Neuronal stem cell (in vitro differentiated cells): ENCODE results near the gene ACO2.
A peak's percentile ranks its signal among the peaks of the same experiment; 100 is the strongest.

Source experiments
- DNase-seq: peaks from one replicate; pipeline ENCODE4 v3.0.0-alpha.2; 2013; ENCODE audit warnings: low spot score
- H2AFZ ChIP-seq: one replicate; pipeline ENCODE4 v1.6.1; 2013; ENCODE audit warnings: mild to moderate bottlenecking, low read length, inconsistent platforms
- H2AK5ac ChIP-seq: 2 replicates; pipeline ENCODE4 v1.6.1; 2013; ENCODE audit warnings: low read depth, mild to moderate bottlenecking, inconsistent platforms, low read length, moderate library complexity, mixed read lengths
- H2BK120ac ChIP-seq: 2 replicates; pipeline ENCODE4 v1.6.1; 2013; ENCODE audit warnings: low read depth, mild to moderate bottlenecking, inconsistent platforms, low read length, moderate library complexity, mixed read lengths
- H2BK12ac ChIP-seq: one replicate; pipeline ENCODE4 v1.6.1; 2013; ENCODE audit warnings: low read length, inconsistent platforms
- H2BK15ac ChIP-seq: 2 replicates; pipeline ENCODE4 v1.6.1; 2013; ENCODE audit warnings: mild to moderate bottlenecking, low read length, inconsistent platforms, mixed read lengths
- H2BK5ac ChIP-seq: one replicate; pipeline ENCODE4 v1.6.1; 2013; ENCODE audit warnings: inconsistent platforms, mild to moderate bottlenecking, low read length, moderate library complexity
- H3K14ac ChIP-seq: one replicate; pipeline ENCODE4 v1.6.1; 2013; ENCODE audit warnings: low read length, inconsistent platforms
- H3K18ac ChIP-seq: 2 replicates; pipeline ENCODE4 v1.6.1; 2013; ENCODE audit warnings: low read length, inconsistent platforms
- H3K23ac ChIP-seq: 2 replicates; pipeline ENCODE4 v1.6.1; 2013; ENCODE audit warnings: low read depth, mild to moderate bottlenecking, mixed read lengths, low read length, inconsistent platforms; ENCODE audit not compliant: poor library complexity
- H3K27ac ChIP-seq: replicated peaks from 3 replicates; pipeline ENCODE4 v1.5.1; 2013; ENCODE audit warnings: low read length, inconsistent platforms
- H3K27me3 ChIP-seq, 3 experiments: 2 replicates each; pipeline ENCODE4 v1.6.1; 2013; ENCODE audit warnings: low read length in 3 of 3, mild to moderate bottlenecking in 2 of 3, inconsistent platforms in 1 of 3, low read depth in 1 of 3, mixed read lengths in 1 of 3, moderate library complexity in 1 of 3; ENCODE audit not compliant: control insufficient read depth in 3 of 3, insufficient read depth in 3 of 3
- H3K36me3 ChIP-seq, 2 donors: replicated peaks in 1 of 2; 2 replicates each; pipeline ENCODE4 v1.6.1; 2013; ENCODE audit warnings: low read length in 2 of 2; ENCODE audit not compliant: control insufficient read depth in 2 of 2, insufficient read depth in 2 of 2
- H3K4ac ChIP-seq: 2 replicates; pipeline ENCODE4 v1.6.1; 2013; ENCODE audit warnings: inconsistent platforms, mild to moderate bottlenecking, low read length, moderate library complexity
- H3K4me1 ChIP-seq, 2 donors: 1 replicate in 1 of 2; 2 replicates in 1 of 2; pipeline ENCODE4 v1.6.1; 2013; ENCODE audit warnings: low read length in 2 of 2, low read depth in 1 of 2; ENCODE audit not compliant: control insufficient read depth in 2 of 2, insufficient read depth in 1 of 2
- H3K4me2 ChIP-seq: one replicate; pipeline ENCODE4 v1.6.1; 2013; ENCODE audit warnings: mild to moderate bottlenecking, low read length, inconsistent platforms; ENCODE audit not compliant: insufficient read depth, poor library complexity, severe bottlenecking
- H3K4me3 ChIP-seq, 2 donors: 2 replicates each; pipeline ENCODE4 v1.5.1; 2013; ENCODE audit warnings: low read length in 2 of 2, mild to moderate bottlenecking in 2 of 2, inconsistent platforms in 1 of 2, moderate library complexity in 1 of 2
- H3K79me1 ChIP-seq: one replicate; pipeline ENCODE4 v1.6.1; 2013; ENCODE audit warnings: low read depth, mild to moderate bottlenecking, inconsistent platforms, low read length, moderate library complexity
- H3K9ac ChIP-seq: one replicate; pipeline ENCODE4 v1.6.1; 2013; ENCODE audit warnings: mild to moderate bottlenecking, low read depth, low read length, inconsistent platforms; ENCODE audit not compliant: poor library complexity
- H3K9me3 ChIP-seq, 2 donors: replicated peaks in 1 of 2; 2 replicates each; pipeline versions ENCODE3 to v1.6.1; 2013; ENCODE audit warnings: low read length in 2 of 2, mild to moderate bottlenecking in 2 of 2, inconsistent platforms in 1 of 2, low read depth in 1 of 2, mixed read lengths in 1 of 2, moderate library complexity in 1 of 2; ENCODE audit not compliant: control insufficient read depth in 2 of 2, insufficient read depth in 1 of 2
- H4K8ac ChIP-seq: one replicate; pipeline ENCODE4 v1.6.1; 2013; ENCODE audit warnings: low read depth, mild to moderate bottlenecking, inconsistent platforms, low read length, moderate library complexity
- H4K91ac ChIP-seq: one replicate; pipeline ENCODE4 v1.6.1; 2013; ENCODE audit warnings: low read length, low read depth, mild to moderate bottlenecking, inconsistent platforms; ENCODE audit not compliant: poor library complexity
- WGBS, 2 donors: extraction: QIAGEN DNeasy Blood & Tissue Kit; methylation state at CpG; one replicate each; pipeline ENCODE4 v1.1.7; 2013; ENCODE audit warnings: missing lambda C conversion rate in 2 of 2, mixed read lengths in 1 of 2; ENCODE audit not compliant: insufficient read length in 2 of 2, insufficient replicate concordance in 1 of 2; ENCODE audit errors: extremely low coverage in 2 of 2; 5-methylcytosine and 5-hydroxymethylcytosine counted together

ACO2 gene

GRCh38 chr22:41526830-41527799, 58.2 kb downstream of the ACO2 start:
- Histone ChIP-seq H4K8ac (no peak overlapping the region), H3K14ac (no peak overlapping the region), H2BK15ac (no peak overlapping the region), H3K4ac (no peak overlapping the region), H3K36me3 (peaks cover 61 to 96% of the 10 kb centered on the region in 2 donors), H2AFZ (no peak overlapping the region), H2BK12ac (no peak overlapping the region), H3K79me1 (peaks cover 17% of the 10 kb centered on the region), H3K23ac (peak overlapping the region; percentile 89), H2BK5ac (peak overlapping the region; percentile 5), H3K4me1 (no peaks in the 10 kb centered on the region), H3K18ac (no peak overlapping the region), H3K4me2 (no peak overlapping the region), H3K27ac (no peak overlapping the region), H3K9ac (peak overlapping the region; percentile 53), H2AK5ac (no peak overlapping the region), H3K9me3 (peaks cover 0 to 1% of the 10 kb centered on the region in 2 donors), H4K91ac (no peak overlapping the region), H3K4me3 (no peak overlapping the region), H3K27me3 (no peaks in the 10 kb centered on the region), H2BK120ac (no peak overlapping the region)
- DNase-seq = no peak
- no CpG with 5 or more reads among the region's 32 CpGs for WGBS, 2 donors

GRCh38 chr22:41528132-41528766, 59.3 kb downstream of the ACO2 start:
- Histone ChIP-seq H3K9me3 (peaks cover 0 to 1% of the 10 kb centered on the region in 2 donors), H2BK120ac (no peak overlapping the region), H2AK5ac (no peak overlapping the region), H3K9ac (no peak overlapping the region), H2AFZ (no peak overlapping the region), H2BK15ac (no peak overlapping the region), H3K18ac (no peak overlapping the region), H3K36me3 (peaks cover 67 to 97% of the 10 kb centered on the region in 2 donors), H3K4me3 (no peak overlapping the region), H4K91ac (no peak overlapping the region), H3K4me1 (no peaks in the 10 kb centered on the region), H3K27ac (no peak overlapping the region), H3K79me1 (peaks cover 21% of the 10 kb centered on the region), H3K4me2 (no peak overlapping the region), H4K8ac (no peak overlapping the region), H3K23ac (no peak overlapping the region), H3K14ac (no peak overlapping the region), H2BK12ac (no peak overlapping the region), H3K4ac (no peak overlapping the region), H2BK5ac (no peak overlapping the region), H3K27me3 (no peaks in the 10 kb centered on the region)
- DNase-seq = no peak
- WGBS, 2 donors = no CpG with 5 or more reads among the region's 16 CpGs

GRCh38 chr22:41528938-41529561, 60.1 kb downstream of the ACO2 start:
- Histone ChIP-seq H2BK15ac (no peak overlapping the region), H3K9me3 (peaks cover 0 to 1% of the 10 kb centered on the region in 2 donors)
- WGBS, 2 donors = no CpG with 5 or more reads among the region's 13 CpGs

More at GRCh38 chr22:41528938-41529561, 60.1 kb downstream of the ACO2 start:
- Histone ChIP-seq H2AK5ac (no peak overlapping the region), H3K4me3 (no peak overlapping the region), H3K4me1 (no peaks in the 10 kb centered on the region), H3K9ac (no peak overlapping the region), H3K27me3 (no peaks in the 10 kb centered on the region), H2BK120ac (no peak overlapping the region), H3K4ac (no peak overlapping the region), H2BK12ac (no peak overlapping the region), H3K14ac (no peak overlapping the region), H3K27ac (no peak overlapping the region), H2AFZ (no peak overlapping the region), H4K8ac (no peak overlapping the region), H3K36me3 (peaks cover 64 to 94% of the 10 kb centered on the region in 2 donors), H4K91ac (no peak overlapping the region), H3K18ac (no peak overlapping the region), H2BK5ac (no peak overlapping the region), H3K4me2 (no peak overlapping the region), H3K23ac (peak overlapping the region; percentile 45), H3K79me1 (peaks cover 19% of the 10 kb centered on the region)
- no peak for DNase-seq
